ENCODE results near the gene ATXN2.
"Not testable (repeated sequence)": the region's sequence is repeated elsewhere in the genome, so short reads cannot be mapped to it uniquely, and the experiment has no call there.

Gene ATXN2

DNA sequence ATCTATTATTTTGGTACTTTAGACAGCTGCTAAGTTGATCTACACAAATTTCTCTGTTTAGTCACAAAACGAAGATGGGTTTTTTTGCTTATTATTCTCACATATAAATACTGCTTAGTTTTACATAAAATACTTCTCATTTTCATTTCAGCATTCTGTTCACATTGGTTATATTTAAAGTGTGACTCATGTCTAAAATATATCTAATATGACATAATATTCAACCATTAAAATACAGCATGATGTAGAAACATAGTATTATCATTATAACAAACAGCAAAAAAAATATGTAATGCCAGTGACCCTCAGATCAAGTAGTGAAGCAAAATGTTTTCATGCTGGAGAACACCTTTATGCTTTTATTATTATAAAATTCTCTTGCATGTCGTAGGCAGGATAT lies 129.7 kb downstream of the ATXN2 start:
- H3K27me3 ChIP-seq (ENCODE audit: control insufficient read depth, insufficient read depth, low read length, poor library complexity, severe bottlenecking), result no peaks in the 10 kb centered on the region
- H3K4me1 ChIP-seq (ENCODE audit: control insufficient read depth, insufficient read depth, low read length), result no peaks in the 10 kb centered on the region
- H3K9me3 ChIP-seq (ENCODE audit: control insufficient read depth, low read length), result no peaks in the 10 kb centered on the region
- 100% methylated on average over 1 of the region's 2 CpGs; no CpG with 5 or more reads in 1 of the 2 experiments for WGBS, 2 experiments
- H3K4me3 ChIP-seq (ENCODE audit: insufficient read depth, low read depth, low read length), result no peak overlapping the region
- H3K36me3 ChIP-seq (ENCODE audit: control insufficient read depth, insufficient read depth, low read length), result peaks cover 6% of the 10 kb centered on the region
- no peak overlapping the region for H3K27ac ChIP-seq (ENCODE audit: insufficient read depth, low read depth, low read length, poor library complexity, severe bottlenecking)

DNA sequence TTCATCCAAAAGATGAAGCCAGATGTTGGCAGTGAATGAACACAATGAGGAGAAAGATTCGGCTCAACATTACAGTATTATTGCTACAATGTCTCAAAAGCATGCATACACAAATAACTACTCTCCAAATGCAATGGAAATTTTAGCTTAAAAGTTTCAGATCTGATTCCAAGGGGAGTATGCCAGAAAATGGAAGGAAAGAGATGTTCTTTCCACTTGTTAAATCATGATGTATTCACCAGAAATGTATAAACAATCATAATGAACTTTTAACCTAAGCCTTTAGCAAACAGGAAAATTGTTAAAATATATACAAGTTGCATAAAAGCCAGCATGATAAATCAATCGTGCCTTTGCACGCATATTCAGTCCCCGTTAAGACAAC lies 131.3 kb downstream of the ATXN2 start:
- peaks cover 6% of the 10 kb centered on the region for H3K36me3 ChIP-seq (ENCODE audit: control insufficient read depth, insufficient read depth, low read length)
- H3K27ac ChIP-seq (ENCODE audit: insufficient read depth, low read depth, low read length, poor library complexity, severe bottlenecking), result no peak overlapping the region
- H3K9me3 ChIP-seq (ENCODE audit: control insufficient read depth, low read length), result no peaks in the 10 kb centered on the region
- 95 to 100% methylated on average over 4 of the region's 4 CpGs for WGBS, 2 experiments
- H3K27me3 ChIP-seq (ENCODE audit: control insufficient read depth, insufficient read depth, low read length, poor library complexity, severe bottlenecking), result no peaks in the 10 kb centered on the region
- H3K4me1 ChIP-seq (ENCODE audit: control insufficient read depth, insufficient read depth, low read length), result no peaks in the 10 kb centered on the region
- H3K4me3 ChIP-seq (ENCODE audit: insufficient read depth, low read depth, low read length), result no peak overlapping the region

DNA sequence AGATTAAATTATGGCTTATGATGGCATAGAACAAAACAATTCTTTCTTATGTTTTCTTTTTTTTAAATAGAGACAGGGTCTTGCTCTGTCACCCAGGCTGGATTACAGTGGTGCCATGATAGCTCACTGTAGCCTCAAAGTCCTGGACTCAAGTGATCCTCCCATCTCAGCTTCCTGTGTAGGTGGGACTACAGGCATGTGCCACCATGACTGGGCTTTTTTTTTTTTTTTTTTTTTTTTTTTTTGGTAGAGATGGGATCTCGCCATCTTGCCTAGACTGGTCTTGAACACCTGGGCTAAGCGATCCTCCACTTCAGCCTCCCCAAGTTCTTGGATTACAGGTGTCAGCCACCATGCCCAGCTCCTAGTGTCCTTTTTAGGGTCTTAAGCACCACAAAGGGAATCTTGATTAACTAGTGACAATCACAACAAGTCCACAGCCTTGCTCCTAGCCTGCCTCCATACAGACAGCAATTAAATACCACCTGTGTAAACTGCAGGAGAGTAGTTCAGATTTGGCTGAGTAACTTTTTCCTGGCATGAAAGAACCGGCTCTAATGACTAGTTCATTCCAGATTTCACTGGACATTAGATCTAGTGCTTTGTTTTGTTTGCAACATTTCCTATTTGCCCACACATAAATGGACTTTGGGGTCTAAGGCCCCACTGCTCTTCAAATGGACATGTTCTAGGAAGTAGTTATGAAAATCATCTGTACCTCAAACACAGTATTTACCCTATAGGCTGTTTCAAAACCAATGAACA lies 131.8 kb downstream of the ATXN2 start:
- no peaks in the 10 kb centered on the region for H3K4me1 ChIP-seq (ENCODE audit: control insufficient read depth, insufficient read depth, low read length)
- 91 to 95% methylated on average over 3 of the region's 3 CpGs for WGBS, 2 experiments
- H3K4me3 ChIP-seq (ENCODE audit: insufficient read depth, low read depth, low read length), result no peak overlapping the region
- H3K27ac ChIP-seq (ENCODE audit: insufficient read depth, low read depth, low read length, poor library complexity, severe bottlenecking), result no peak overlapping the region
- H3K36me3 ChIP-seq (ENCODE audit: control insufficient read depth, insufficient read depth, low read length), result peaks cover 6% of the 10 kb centered on the region
- H3K9me3 ChIP-seq (ENCODE audit: control insufficient read depth, low read length), result no peaks in the 10 kb centered on the region
- H3K27me3 ChIP-seq (ENCODE audit: control insufficient read depth, insufficient read depth, low read length, poor library complexity, severe bottlenecking), result no peaks in the 10 kb centered on the region

DNA sequence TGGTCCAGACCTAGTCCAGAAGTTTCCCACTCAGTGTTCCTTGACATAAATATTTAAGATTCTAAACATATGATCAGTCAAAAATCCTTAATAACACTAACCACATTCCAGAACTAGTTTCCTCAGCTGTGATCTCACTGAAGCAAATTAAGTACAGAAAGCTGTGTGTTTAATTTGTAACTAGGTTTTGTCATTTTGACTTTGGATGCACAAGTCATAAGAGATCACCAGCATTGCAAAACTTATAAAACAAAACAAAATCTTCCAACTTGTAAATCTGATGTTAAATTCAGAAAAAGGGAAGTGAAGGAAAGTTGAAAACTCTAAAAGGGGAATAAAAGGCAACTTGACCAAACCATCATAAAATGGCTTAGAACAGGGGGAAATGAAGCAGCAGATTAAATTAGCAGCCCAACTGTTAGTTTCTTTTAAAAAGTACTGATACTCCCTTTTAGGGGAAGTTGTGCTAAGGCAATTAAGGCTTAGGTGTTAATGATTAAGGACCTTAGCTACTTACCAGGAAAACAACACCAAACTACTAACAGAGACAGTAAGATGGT lies 136.8 kb downstream of the ATXN2 start:
- Histone ChIP-seq H3K27ac (ENCODE audit: insufficient read depth, low read depth, low read length, poor library complexity, severe bottlenecking) (no peak overlapping the region), H3K4me1 (ENCODE audit: control insufficient read depth, insufficient read depth, low read length) (no peaks in the 10 kb centered on the region), H3K9me3 (ENCODE audit: control insufficient read depth, low read length) (no peaks in the 10 kb centered on the region), H3K27me3 (ENCODE audit: control insufficient read depth, insufficient read depth, low read length, poor library complexity, severe bottlenecking) (no peaks in the 10 kb centered on the region), H3K36me3 (ENCODE audit: control insufficient read depth, insufficient read depth, low read length) (peaks cover 2% of the 10 kb centered on the region), H3K4me3 (ENCODE audit: insufficient read depth, low read depth, low read length) (no peak overlapping the region)

DNA sequence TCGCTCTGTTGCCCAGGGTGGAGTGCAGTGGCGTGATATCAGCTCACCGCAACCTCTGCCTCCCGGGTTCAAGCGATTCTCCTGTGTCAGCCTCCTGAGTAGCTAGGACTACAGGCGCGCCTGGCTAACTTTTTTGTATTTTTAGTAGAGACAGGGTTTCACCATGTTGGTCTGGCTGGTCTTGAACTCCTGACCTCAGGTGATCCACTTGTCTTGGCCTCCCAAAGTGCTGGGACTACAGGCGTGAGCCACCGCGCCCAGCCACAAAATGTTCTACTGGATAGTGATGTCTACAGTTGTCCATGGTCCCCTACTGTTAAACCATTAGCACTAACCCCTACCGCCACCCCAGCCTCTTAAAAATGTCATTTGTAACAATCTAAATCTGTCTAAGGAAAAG lies 139.0 kb downstream of the ATXN2 start:
- peaks cover 20% of the 10 kb centered on the region for H3K36me3 ChIP-seq (ENCODE audit: control insufficient read depth, insufficient read depth, low read length)
- WGBS, 2 experiments, result 95 to 97% methylated on average over 11 of the region's 11 CpGs
- not testable (repeated sequence) for H3K9me3 ChIP-seq (ENCODE audit: control insufficient read depth, low read length); H3K27ac ChIP-seq (ENCODE audit: insufficient read depth, low read depth, low read length, poor library complexity, severe bottlenecking); H3K4me1 ChIP-seq (ENCODE audit: control insufficient read depth, insufficient read depth, low read length); H3K4me3 ChIP-seq (ENCODE audit: insufficient read depth, low read depth, low read length); H3K27me3 ChIP-seq (ENCODE audit: control insufficient read depth, insufficient read depth, low read length, poor library complexity, severe bottlenecking)

GRCh38 chr12:111458546-111459172 lies 140.5 kb downstream of the ATXN2 start:
- Histone ChIP-seq H3K4me1 (ENCODE audit: control insufficient read depth, insufficient read depth, low read length) (no peaks in the 10 kb centered on the region), H3K36me3 (ENCODE audit: control insufficient read depth, insufficient read depth, low read length) (peaks cover 28% of the 10 kb centered on the region), H3K9me3 (ENCODE audit: control insufficient read depth, low read length) (no peaks in the 10 kb centered on the region), H3K27me3 (ENCODE audit: control insufficient read depth, insufficient read depth, low read length, poor library complexity, severe bottlenecking) (no peaks in the 10 kb centered on the region), H3K4me3 (ENCODE audit: insufficient read depth, low read depth, low read length) (no peak overlapping the region), H3K27ac (ENCODE audit: insufficient read depth, low read depth, low read length, poor library complexity, severe bottlenecking) (no peak overlapping the region)
- WGBS, 2 experiments, result 96 to 97% methylated on average over 6 of the region's 6 CpGs

DNA sequence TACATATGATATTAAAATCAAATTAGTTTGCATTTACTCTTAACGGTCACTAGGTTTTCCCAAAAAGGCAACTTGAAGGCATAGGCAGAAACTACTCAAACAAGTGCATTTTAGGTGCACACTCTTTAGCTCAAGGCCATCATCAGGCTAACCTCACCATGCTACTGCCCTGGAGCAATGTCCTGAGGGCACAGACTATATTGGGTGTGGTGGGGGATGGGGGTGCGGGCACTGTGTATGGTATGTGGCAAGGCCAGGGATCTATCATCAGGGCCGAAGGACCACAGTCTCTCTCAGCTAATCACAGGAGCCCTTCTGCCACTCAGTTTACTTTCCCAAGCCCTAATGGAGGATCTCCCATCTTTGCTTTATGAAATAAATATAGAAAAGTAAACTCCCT lies 141.5 kb downstream of the ATXN2 start:
- Histone ChIP-seq H3K4me1 (ENCODE audit: control insufficient read depth, insufficient read depth, low read length) (no peaks in the 10 kb centered on the region), H3K27ac (ENCODE audit: insufficient read depth, low read depth, low read length, poor library complexity, severe bottlenecking) (no peak overlapping the region), H3K9me3 (ENCODE audit: control insufficient read depth, low read length) (no peaks in the 10 kb centered on the region), H3K36me3 (ENCODE audit: control insufficient read depth, insufficient read depth, low read length) (peaks cover 35% of the 10 kb centered on the region), H3K27me3 (ENCODE audit: control insufficient read depth, insufficient read depth, low read length, poor library complexity, severe bottlenecking) (no peaks in the 10 kb centered on the region), H3K4me3 (ENCODE audit: insufficient read depth, low read depth, low read length) (no peak overlapping the region)
- WGBS, 2 experiments, result 96 to 98% methylated on average over 2 to 3 of the region's 3 CpGs

DNA sequence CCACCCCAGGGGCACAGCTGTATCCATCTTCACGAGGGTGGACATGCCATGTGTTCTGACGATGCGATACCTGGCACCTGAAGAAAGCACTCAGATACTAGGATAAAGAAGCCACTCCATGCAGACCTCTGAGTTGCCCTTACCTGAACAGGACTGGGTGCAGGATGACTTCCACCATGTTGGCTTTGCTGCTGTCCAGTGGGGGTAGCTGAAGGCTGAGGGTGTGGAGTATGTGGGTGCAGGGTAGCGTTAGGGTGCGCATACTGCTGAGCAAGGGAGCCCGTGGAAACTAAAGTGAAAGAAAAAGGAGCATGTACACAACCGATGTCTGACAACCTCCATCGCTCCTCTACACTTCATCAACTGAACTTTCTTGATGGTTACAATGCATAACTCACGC lies 142.0 kb downstream of the ATXN2 start:
- H3K9me3 ChIP-seq (ENCODE audit: control insufficient read depth, low read length), result no peaks in the 10 kb centered on the region
- no peaks in the 10 kb centered on the region for H3K4me1 ChIP-seq (ENCODE audit: control insufficient read depth, insufficient read depth, low read length)
- H3K36me3 ChIP-seq (ENCODE audit: control insufficient read depth, insufficient read depth, low read length), result peaks cover 35% of the 10 kb centered on the region
- H3K27ac ChIP-seq (ENCODE audit: insufficient read depth, low read depth, low read length, poor library complexity, severe bottlenecking), result no peak overlapping the region
- no peaks in the 10 kb centered on the region for H3K27me3 ChIP-seq (ENCODE audit: control insufficient read depth, insufficient read depth, low read length, poor library complexity, severe bottlenecking)
- no peak overlapping the region for H3K4me3 ChIP-seq (ENCODE audit: insufficient read depth, low read depth, low read length)
- 94 to 96% methylated on average over 9 of the region's 9 CpGs for WGBS, 2 experiments

- Histone ChIP-seq H3K9me3 (ENCODE audit: control insufficient read depth, low read length) (no peaks in the 10 kb centered on the region), H3K36me3 (ENCODE audit: control insufficient read depth, insufficient read depth, low read length) (peaks cover 40% of the 10 kb centered on the region)
Measured at GRCh38 chr12:111455448-111456320, 143.4 kb downstream of the ATXN2 start.

More at GRCh38 chr12:111455448-111456320, 143.4 kb downstream of the ATXN2 start:
- no peaks in the 10 kb centered on the region for H3K4me1 ChIP-seq (ENCODE audit: control insufficient read depth, insufficient read depth, low read length)
- WGBS, 2 experiments, result 96 to 98% methylated on average over 15 of the region's 15 CpGs
- no peaks in the 10 kb centered on the region for H3K27me3 ChIP-seq (ENCODE audit: control insufficient read depth, insufficient read depth, low read length, poor library complexity, severe bottlenecking)
- H3K4me3 ChIP-seq (ENCODE audit: insufficient read depth, low read depth, low read length), result no peak overlapping the region
- no peak overlapping the region for H3K27ac ChIP-seq (ENCODE audit: insufficient read depth, low read depth, low read length, poor library complexity, severe bottlenecking)

Data from ectodermal cell (in vitro differentiated cells).